Neural cell (in vitro differentiated cells): ENCODE measurements around the gene CPXM2. TPM values are rescaled to one million over a fixed set of nuclear protein-coding genes. Genes with fewer than 3 reads are reported as not detected.

Experiments used
- H2AFZ ChIP-seq: fragments of 200-600, 300-800 bp; sonication (generic), shearing (Covaris generic); 2 replicates; pipeline ENCODE4 v1.6.0; 2014; ENCODE audit warnings: low read depth, mild to moderate bottlenecking, antibody characterized with exemption, low read length, moderate library complexity
- H3F3A ChIP-seq: fragments of 200-600 bp; shearing (Covaris generic); 2 replicates; pipeline ENCODE4 v1.6.1; 2016; ENCODE audit warnings: mild to moderate bottlenecking, moderate library complexity, mixed read lengths, antibody characterized with exemption, low read length; ENCODE audit not compliant: insufficient read depth, poor library complexity, severe bottlenecking
- H3K27ac ChIP-seq: fragments of 200-600, 300-800 bp; sonication (generic), shearing (Covaris generic); 2 replicates; pipeline ENCODE4 v1.5.1; 2014; ENCODE audit warnings: mild to moderate bottlenecking, low read length, moderate library complexity
- H3K27me3 ChIP-seq: fragments of 300-800, 200-600 bp; sonication (generic), shearing (Covaris generic); 2 replicates; pipeline ENCODE4 v1.6.0; 2014; ENCODE audit warnings: mild to moderate bottlenecking, low read depth, low read length, moderate library complexity; ENCODE audit not compliant: insufficient read depth
- H3K36me3 ChIP-seq: fragments of 300-800, 200-600 bp; sonication (generic), shearing (Covaris generic); 2 replicates; pipeline ENCODE4 v1.5.1; 2014; ENCODE audit warnings: mild to moderate bottlenecking, antibody characterized with exemption, low read length, moderate library complexity; ENCODE audit not compliant: insufficient read depth
- H3K4me2 ChIP-seq: fragments of 300-800, 200-600 bp; sonication (generic), shearing (Covaris generic); 2 replicates; pipeline ENCODE4 v1.6.0; 2014; ENCODE audit warnings: mild to moderate bottlenecking, low read length
- H3K4me3 ChIP-seq: fragments of 300-800, 200-600 bp; sonication (generic), shearing (Covaris generic); 2 replicates; pipeline ENCODE4 v1.5.1; 2014; ENCODE audit warnings: mild to moderate bottlenecking, low read length, moderate library complexity
- H3K79me2 ChIP-seq: fragments of 200-600 bp; shearing (Covaris generic); replicated peaks from 2 replicates; pipeline ENCODE4 v1.6.0; 2014; ENCODE audit warnings: mild to moderate bottlenecking, low read length, moderate library complexity; ENCODE audit not compliant: insufficient read depth
- H3K9ac ChIP-seq: fragments of 300-800, 200-600 bp; sonication (generic), shearing (Covaris generic); 2 replicates; pipeline ENCODE4 v1.6.1; 2016; ENCODE audit warnings: mild to moderate bottlenecking, low read length, mixed read lengths
- H3K9me2 ChIP-seq: fragments of 200-600 bp; shearing (Covaris generic); 2 replicates; pipeline ENCODE4 v1.6.1; 2016; ENCODE audit warnings: mild to moderate bottlenecking, low read length, mixed read lengths; ENCODE audit not compliant: insufficient read depth
- H3K9me3 ChIP-seq: fragments of 200-600, 300-800 bp; sonication (generic), shearing (Covaris generic); 2 replicates; pipeline ENCODE4 v1.6.1; 2016; ENCODE audit warnings: mild to moderate bottlenecking, mixed run types, low read length, moderate library complexity, mixed read lengths
- H4K20me1 ChIP-seq: fragments of 200-600 bp; shearing (Covaris generic); 2 replicates; pipeline ENCODE4 v1.6.1; 2016; ENCODE audit warnings: mild to moderate bottlenecking, mixed run types; ENCODE audit not compliant: insufficient read depth
- CTCF ChIP-seq: fragments of 450-650 bp; IDR thresholded peaks from 2 replicates; pipeline ENCODE4 v1.5.1; 2014; ENCODE audit warnings: antibody characterized with exemption, mild to moderate bottlenecking, moderate library complexity; ENCODE audit not compliant: poor library complexity, severe bottlenecking
- EZH2 ChIP-seq: fragments of 200-600, 300-800 bp; shearing (Covaris generic), sonication (generic); IDR thresholded peaks from 2 replicates; pipeline ENCODE4 v1.6.1; 2014; ENCODE audit warnings: antibody characterized with exemption, low read length, borderline replicate concordance, mild to moderate bottlenecking; ENCODE audit not compliant: insufficient read depth, poor library complexity, severe bottlenecking
- MXI1 ChIP-seq: fragments of 450-650 bp; conservative IDR thresholded peaks from 2 replicates; pipeline ENCODE4 v1.6.1; 2014; ENCODE audit warnings: antibody characterized with exemption, mild to moderate bottlenecking; ENCODE audit not compliant: poor library complexity, severe bottlenecking
- POLR2AphosphoS5 ChIP-seq: IDR thresholded peaks from 2 replicates; pipeline ENCODE4 v1.6.1; 2012
- RAD21 ChIP-seq: fragments of 450-650 bp; conservative IDR thresholded peaks from 2 replicates; pipeline ENCODE4 v1.6.1; 2014; ENCODE audit warnings: antibody characterized with exemption, mild to moderate bottlenecking, moderate library complexity
- REST ChIP-seq: IDR thresholded peaks from 2 replicates; pipeline ENCODE4 v1.6.1; 2012; ENCODE audit warnings: borderline replicate concordance
- SMC3 ChIP-seq: fragments of 450-650 bp; conservative IDR thresholded peaks from 2 replicates; pipeline ENCODE4 v1.6.1; 2014; ENCODE audit warnings: antibody characterized with exemption, mild to moderate bottlenecking, moderate library complexity; ENCODE audit not compliant: poor library complexity
- polyA plus RNA-seq: library from polyadenylated mRNA; depleted of rRNA; stranded (reverse); fragments of >200 nt; gene quantifications from 2 replicates; pipeline ENCODE4 v1.2.3, GENCODE V29; 2014

CPXM2 gene
- polyA plus RNA-seq, 1 donor from 2014 or later: not detected

- Histone ChIP-seq H3K36me3 (no peaks in the 10 kb centered on the region), H3K9me3 (no peaks in the 10 kb centered on the region), H3F3A (no peaks in the 10 kb centered on the region), H3K9ac (no peak overlapping the region), H3K79me2 (no peaks in the 10 kb centered on the region), H4K20me1 (no peaks in the 10 kb centered on the region), H3K4me3 (no peak overlapping the region), H3K27me3 (no peaks in the 10 kb centered on the region), H3K9me2 (no peaks in the 10 kb centered on the region), H3K4me2 (no peak overlapping the region), H2AFZ (no peak overlapping the region), H3K27ac (no peak overlapping the region)
- no peak for TF ChIP-seq EZH2
Observed at GRCh38 chr10:123852411-123852951, 39.1 kb downstream of the CPXM2 start.

GRCh38 chr10:123848564-123849457 is 42.8 kb downstream of the CPXM2 start:
- Histone ChIP-seq H3F3A (no peaks in the 10 kb centered on the region), H3K36me3 (no peaks in the 10 kb centered on the region), H2AFZ (no peak overlapping the region), H3K9ac (no peak overlapping the region), H4K20me1 (no peaks in the 10 kb centered on the region), H3K9me2 (no peaks in the 10 kb centered on the region), H3K4me3 (no peak overlapping the region), H3K27ac (no peak overlapping the region), H3K4me2 (no peak overlapping the region), H3K27me3 (no peaks in the 10 kb centered on the region), H3K9me3 (no peaks in the 10 kb centered on the region), H3K79me2 (no peaks in the 10 kb centered on the region)
- no peak for TF ChIP-seq REST

GRCh38 chr10:123847686-123848432 is 43.7 kb downstream of the CPXM2 start:
- H3K36me3 ChIP-seq: no peaks in the 10 kb centered on the region
- no peak overlapping the region for H3K27ac ChIP-seq
- H3K79me2 ChIP-seq: no peaks in the 10 kb centered on the region
- no peak overlapping the region for H3K4me2 ChIP-seq
- TF ChIP-seq SMC3 (no peak), EZH2 (no peak), POLR2AphosphoS5 (no peak), REST (no peak), RAD21 (no peak), CTCF (no peak), MXI1 (no peak)
- H3F3A ChIP-seq: no peaks in the 10 kb centered on the region
- H3K9me2 ChIP-seq: no peaks in the 10 kb centered on the region
- no peaks in the 10 kb centered on the region for H3K9me3 ChIP-seq
- H3K9ac ChIP-seq: no peak overlapping the region
- no peaks in the 10 kb centered on the region for H3K27me3 ChIP-seq
- H2AFZ ChIP-seq: no peak overlapping the region
- no peaks in the 10 kb centered on the region for H4K20me1 ChIP-seq
- no peak overlapping the region for H3K4me3 ChIP-seq
